NCI-H1092 (cell line): Measurements from ENCODE around the gene DNAJC13.
"Not testable (repeated sequence)": the region's sequence is repeated elsewhere in the genome, so short reads cannot be mapped to it uniquely, and the experiment has no call there.

ENCODE experiments used
- DNase-seq: peaks from one replicate; lab custom pipeline; 2025; lab: John Stamatoyannopoulos, UW

Gene DNAJC13

GRCh38 chr3:132416807-132417694, at the start of gene DNAJC13:
DNAJC13 (plus strand) TSS chr3:132417502; CDS start chr3:132434551, 17,049 bp downstream.
- peak; percentile 95 for DNase-seq

GRCh38 chr3:132368515-132368914, 48.8 kb upstream of the DNAJC13 start:
- no peak for DNase-seq

- no peak for DNase-seq
Observed at GRCh38 chr3:132368962-132369361, 48.3 kb upstream of the DNAJC13 start.

- DNase-seq, result not testable (repeated sequence)
Observed at GRCh38 chr3:132376945-132377354, 40.4 kb upstream of the DNAJC13 start.

- no peak for DNase-seq
Observed at GRCh38 chr3:132378048-132378762, 39.1 kb upstream of the DNAJC13 start.

GRCh38 chr3:132378846-132379245, 38.5 kb upstream of the DNAJC13 start:
- DNase-seq, result peak; percentile 22

- no peak for DNase-seq
Observed at GRCh38 chr3:132380920-132381319, 36.4 kb upstream of the DNAJC13 start.

GRCh38 chr3:132381348-132381944, 35.9 kb upstream of the DNAJC13 start:
- no peak for DNase-seq

GRCh38 chr3:132382267-132382666, 35.0 kb upstream of the DNAJC13 start:
- DNase-seq, result no peak

- DNase-seq, result no peak
Observed at GRCh38 chr3:132382688-132383194, 34.6 kb upstream of the DNAJC13 start.

- DNase-seq, result no peak
Observed at GRCh38 chr3:132386259-132386658, 31.0 kb upstream of the DNAJC13 start.

GRCh38 chr3:132392675-132393074, 24.6 kb upstream of the DNAJC13 start:
- DNase-seq, result not testable (repeated sequence)

- DNase-seq, result peak; percentile 2
Observed at GRCh38 chr3:132394320-132394719, 23.0 kb upstream of the DNAJC13 start.

- no peak for DNase-seq
Observed at GRCh38 chr3:132395126-132395525, 22.2 kb upstream of the DNAJC13 start.

- DNase-seq, result no peak
Observed at GRCh38 chr3:132396255-132396654, 21.0 kb upstream of the DNAJC13 start.

GRCh38 chr3:132396776-132397175, 20.5 kb upstream of the DNAJC13 start:
- DNase-seq, result not testable (repeated sequence)

GRCh38 chr3:132399054-132399929, 18.0 kb upstream of the DNAJC13 start:
- peak; percentile 16 for DNase-seq

- DNase-seq, result no peak
Observed at GRCh38 chr3:132401255-132401654, 16.0 kb upstream of the DNAJC13 start.

GRCh38 chr3:132404276-132404675, 13.0 kb upstream of the DNAJC13 start:
- no peak for DNase-seq

GRCh38 chr3:132405188-132405587, 12.1 kb upstream of the DNAJC13 start:
- DNase-seq, result peak; percentile 62

- DNase-seq, result no peak
Observed at GRCh38 chr3:132405609-132406299, 11.5 kb upstream of the DNAJC13 start.
